K562 (cell line): ENCODE data around the gene ROR2. TPM values are rescaled to one million over a fixed set of nuclear protein-coding genes. Genes with fewer than 3 reads are reported as not detected.

ENCODE experiments used
- ATAC-seq: fragments of 200-7000 bp; cut with Tn5 transposase; 3 replicates; pipeline ENCODE4 v1.9.1; 2020; ENCODE audit warnings: moderate library complexity
- BruUV-seq: library from RNA; stranded (reverse); fragments of 400-500 nt; replicated peaks from 2 replicates; lab custom pipeline; 2021; lab: Mats Ljungman, UMichigan
- CTCF ChIA-PET: fragments of 300-600 bp; formaldehyde crosslinking; extraction: SDS; loops from one replicate; lab custom pipeline; 2021; ENCODE audit warnings: low intra/inter-chr PET ratio; lab: Yijun Ruan, JAX
- POLR2A ChIA-PET: fragments of 300-600, 350-650 bp; sonication (Branson Sonifier 250); formaldehyde crosslinking; extraction: SDS; loops from one replicate; lab custom pipeline; 2021; ENCODE audit warnings: antibody characterized with exemption, inconsistent platforms; lab: Yijun Ruan, JAX
- DNase-seq, 4 experiments: peaks; one replicate each; pipeline versions ENCODE4 v3.0.0 to v3.0.0-alpha.2; 2011 to 2018; ENCODE audit warnings: low spot score in 3 of 4, mixed read lengths in 3 of 4; ENCODE audit errors: extremely low read depth in 1 of 4
- FAIRE-seq: peaks from 2 replicates; lab custom pipeline; 2011; peaks lifted over from hg19 to GRCh38; lab: Jason Lieb, UNC
- H2AFZ ChIP-seq: 2 replicates; pipeline ENCODE4 v1.6.0; 2011; ENCODE audit warnings: low read depth, low read length, control low read depth, inconsistent platforms
- H3K27ac ChIP-seq: fragments of 200-600 bp; 3 replicates; pipeline ENCODE4 v1.8.0; 2011; ENCODE audit warnings: low read depth, mild to moderate bottlenecking, control low read depth, inconsistent platforms, low read length, moderate library complexity, mixed read lengths; ENCODE audit errors: extremely low read depth
- H3K27me3 ChIP-seq, 2 experiments: fragments of 300-600 bp in 1 of 2; 2 replicates in 1 of 2; 3 replicates in 1 of 2; pipeline versions ENCODE4 v1.6.0 to v1.8.0; 2011; ENCODE audit warnings: inconsistent platforms in 2 of 2, low read length in 2 of 2, mild to moderate bottlenecking in 1 of 2, mixed read lengths in 1 of 2, moderate library complexity in 1 of 2; ENCODE audit not compliant: control insufficient read depth in 2 of 2, insufficient read depth in 2 of 2
- H3K36me3 ChIP-seq: fragments of 300-600 bp; 3 replicates; pipeline ENCODE4 v1.8.0; 2011; ENCODE audit warnings: mild to moderate bottlenecking, low read length, inconsistent platforms; ENCODE audit not compliant: control insufficient read depth, insufficient read depth
- H3K4me1 ChIP-seq, 2 experiments: fragments of 200-600 bp in 1 of 2; replicated peaks in 1 of 2; 2 replicates in 1 of 2; 3 replicates in 1 of 2; pipeline versions ENCODE4 v1.5.1 to v1.8.0; 2011; ENCODE audit warnings: inconsistent platforms in 2 of 2, low read length in 2 of 2, mild to moderate bottlenecking in 1 of 2, mixed read lengths in 1 of 2, moderate library complexity in 1 of 2; ENCODE audit not compliant: control insufficient read depth in 2 of 2, insufficient read depth in 2 of 2
- H3K4me2 ChIP-seq: 2 replicates; pipeline ENCODE4 v1.6.1; 2011; ENCODE audit warnings: low read length, control low read depth, inconsistent platforms, mixed read lengths; ENCODE audit not compliant: insufficient read depth
- H3K4me3 ChIP-seq: fragments of 200-600 bp; sonication (generic), shearing (Covaris generic); 2 replicates; pipeline ENCODE4 v1.5.1; 2016; ENCODE audit warnings: control low read depth, inconsistent platforms
- H3K79me2 ChIP-seq: fragments of 200-600 bp; 3 replicates; pipeline ENCODE4 v1.8.0; 2011; ENCODE audit warnings: low read length, inconsistent platforms; ENCODE audit not compliant: control insufficient read depth, insufficient read depth
- H3K9ac ChIP-seq, 2 experiments: 2 replicates each; pipeline versions ENCODE4 v1.6.0 to v1.6.1; 2011; ENCODE audit warnings: low read depth in 2 of 2, low read length in 2 of 2, control low read depth in 1 of 2, inconsistent platforms in 1 of 2, mild to moderate bottlenecking in 1 of 2, mixed read lengths in 1 of 2; ENCODE audit not compliant: insufficient read depth in 1 of 2
- H3K9me1 ChIP-seq: one replicate; pipeline ENCODE4 v1.6.0; 2011; ENCODE audit warnings: inconsistent platforms, mild to moderate bottlenecking, low read length, moderate library complexity; ENCODE audit not compliant: control insufficient read depth, insufficient read depth
- H3K9me3 ChIP-seq: replicated peaks from 2 replicates; pipeline ENCODE4 v1.5.1; 2011; ENCODE audit warnings: low read depth, low read length, inconsistent platforms; ENCODE audit not compliant: control insufficient read depth, insufficient read depth
- H4K20me1 ChIP-seq: replicated peaks from 2 replicates; pipeline ENCODE4 v1.6.1; 2011; ENCODE audit warnings: low read length, inconsistent platforms, mixed read lengths; ENCODE audit not compliant: control insufficient read depth, insufficient read depth
- ATF3 ChIP-seq, 2 experiments: fragments of 450-650 bp in 1 of 2; sonication (generic) in 1 of 2; formaldehyde crosslinking in 1 of 2; IDR thresholded peaks in 1 of 2; conservative IDR thresholded peaks in 1 of 2; 2 replicates each; pipeline versions ENCODE4 v1.6.1 to v1.8.1; 2016 to 2023; ENCODE audit warnings: mild to moderate bottlenecking in 2 of 2, moderate library complexity in 2 of 2, inconsistent platforms in 1 of 2, missing genetic modification reagents in 1 of 2
- CEBPG ChIP-seq, 3 experiments: fragments of 200-800 bp in 1 of 3; sonication (Bioruptor generic) in 1 of 3; sonication (generic) in 1 of 3; formaldehyde crosslinking in 1 of 3; IDR thresholded peaks in 2 of 3; conservative IDR thresholded peaks in 1 of 3; 2 replicates each; pipeline versions ENCODE4 v1.6.1 to v1.8.0; 2016 to 2022; ENCODE audit warnings: missing compliant biosample characterization in 2 of 3, missing genetic modification characterization in 2 of 3, mild to moderate bottlenecking in 1 of 3, missing genetic modification reagents in 1 of 3
- GATAD2A ChIP-seq: fragments of 450-650 bp; IDR thresholded peaks from 2 replicates; pipeline ENCODE4 v1.6.1; 2017
- KLF13 ChIP-seq: fragments of 450-650 bp; IDR thresholded peaks from 2 replicates; pipeline ENCODE4 v1.6.1; 2016; ENCODE audit warnings: missing genetic modification characterization, low read depth, mild to moderate bottlenecking, missing compliant biosample characterization, moderate library complexity, borderline replicate concordance
- MEIS2 ChIP-seq: fragments of 450-650 bp; IDR thresholded peaks from 2 replicates; pipeline ENCODE4 v1.6.1; 2014; ENCODE audit warnings: mild to moderate bottlenecking; ENCODE audit not compliant: partially characterized antibody
- NFIC ChIP-seq: fragments of 450-650 bp; IDR thresholded peaks from 2 replicates; pipeline ENCODE4 v1.6.1; 2017; ENCODE audit warnings: mild to moderate bottlenecking, inconsistent platforms
- NR3C1 ChIP-seq: sonication (generic); formaldehyde crosslinking; IDR thresholded peaks from 2 replicates; pipeline ENCODE4 v1.8.1; 2022; ENCODE audit warnings: missing genetic modification reagents
- POLR2AphosphoS5 ChIP-seq: IDR thresholded peaks from 2 replicates; pipeline ENCODE4 v1.6.1; 2011; ENCODE audit warnings: mild to moderate bottlenecking, low read depth, low read length, moderate library complexity; ENCODE audit not compliant: control insufficient read depth, insufficient read depth
- POLR2G ChIP-seq: fragments of 200-400 bp; formaldehyde crosslinking; IDR thresholded peaks from 2 replicates; pipeline ENCODE4 v1.6.1; 2017; ENCODE audit warnings: low read depth, mild to moderate bottlenecking, antibody characterized with exemption, low read length, moderate library complexity
- SFPQ ChIP-seq: fragments of 200-400 bp; formaldehyde crosslinking; IDR thresholded peaks from 2 replicates; pipeline ENCODE4 v1.6.1; 2017; ENCODE audit warnings: mild to moderate bottlenecking, low read depth, low read length, moderate library complexity
- ZBTB17 ChIP-seq: fragments of 450-650 bp; formaldehyde crosslinking; IDR thresholded peaks from 2 replicates; pipeline ENCODE4 v1.4.0; 2020; ENCODE audit warnings: mild to moderate bottlenecking
- ZFPM2 ChIP-seq: fragments of 250-450 bp; sonication (Bioruptor Pico); IDR thresholded peaks from 2 replicates; pipeline ENCODE4 v1.5.1; 2022; ENCODE audit warnings: mild to moderate bottlenecking
- ZNF76 ChIP-seq: fragments of 250-450 bp; sonication (Bioruptor Pico); IDR thresholded peaks from 2 replicates; pipeline ENCODE4 v1.4.0; 2020; ENCODE audit warnings: mild to moderate bottlenecking, moderate library complexity, borderline replicate concordance
- ZNF77 ChIP-seq: fragments of 250-450 bp; sonication (Bioruptor Pico); IDR thresholded peaks from 2 replicates; pipeline ENCODE4 v1.5.0; 2020
- WGBS: fragments of 100-300 bp; shearing (Covaris generic); methylation state at CpG from one replicate; pipeline ENCODE4 v1.1.6; 2016; ENCODE audit warnings: low coverage, mixed read lengths; ENCODE audit not compliant: insufficient coverage; ENCODE audit errors: missing lambda C conversion rate; 5-methylcytosine and 5-hydroxymethylcytosine counted together
- in situ Hi-C: fragments of 300-500 bp; cut with MboI; formaldehyde crosslinking; loops from 4 replicates; pipeline ENCODE4 v1.15.0; 2018; ENCODE audit warnings: inconsistent platforms, mixed read lengths
- intact Hi-C: fragments of 100-400 bp; cut with micrococcal nuclease; formaldehyde crosslinking; loops from 2 replicates; pipeline ENCODE4 v1.14.2; 2022
- polyA plus RNA-seq, 8 experiments: library from polyadenylated mRNA; depleted of rRNA in 4 of 8; stranded (reverse) in 5 of 8; unstranded in 3 of 8; fragments of >200 nt; fragmentation: Nextera tagmentation in 2 of 8; fragmentation: Illumina TruSeq in 1 of 8; extraction: Ambion mirVana in 2 of 8; extraction: Trizol in 1 of 8; gene quantifications; 2 replicates each; pipeline versions ENCODE4 v1.2.1 to v1.2.3, GENCODE V29; 2011 to 2014; ENCODE audit warnings: inconsistent platforms in 1 of 8, missing spikeins in 1 of 8
- total RNA-seq, 7 experiments: library from RNA; depleted of rRNA in 6 of 7; stranded (reverse); fragments of >200 nt in 6 of 7; fragmentation: Illumina TruSeq in 2 of 7; extraction: Trizol in 2 of 7; gene quantifications; 2 replicates each; pipeline versions ENCODE4 v1.2.1 to v1.2.3, GENCODE V29; 2011 to 2021; ENCODE audit warnings: low replicate concordance in 1 of 7
- TF ChIP-seq, protein P1 (sequence below): fragments of 450-650 bp; IDR thresholded peaks from 2 replicates; pipeline ENCODE4 v1.6.1; 2016
- TF ChIP-seq, protein P2 (sequence below): fragments of 450-650 bp; formaldehyde crosslinking; IDR thresholded peaks from 2 replicates; pipeline ENCODE4 v1.4.0; 2020; ENCODE audit warnings: mild to moderate bottlenecking

The ROR2 gene
- total and polyA plus RNA-seq, 9 of the 15 experiments (the other 6 are each of a cell fraction or from before 2014, with no cell fraction given) = 5.6 to 33.8 (median 15.3) TPM

DNA sequence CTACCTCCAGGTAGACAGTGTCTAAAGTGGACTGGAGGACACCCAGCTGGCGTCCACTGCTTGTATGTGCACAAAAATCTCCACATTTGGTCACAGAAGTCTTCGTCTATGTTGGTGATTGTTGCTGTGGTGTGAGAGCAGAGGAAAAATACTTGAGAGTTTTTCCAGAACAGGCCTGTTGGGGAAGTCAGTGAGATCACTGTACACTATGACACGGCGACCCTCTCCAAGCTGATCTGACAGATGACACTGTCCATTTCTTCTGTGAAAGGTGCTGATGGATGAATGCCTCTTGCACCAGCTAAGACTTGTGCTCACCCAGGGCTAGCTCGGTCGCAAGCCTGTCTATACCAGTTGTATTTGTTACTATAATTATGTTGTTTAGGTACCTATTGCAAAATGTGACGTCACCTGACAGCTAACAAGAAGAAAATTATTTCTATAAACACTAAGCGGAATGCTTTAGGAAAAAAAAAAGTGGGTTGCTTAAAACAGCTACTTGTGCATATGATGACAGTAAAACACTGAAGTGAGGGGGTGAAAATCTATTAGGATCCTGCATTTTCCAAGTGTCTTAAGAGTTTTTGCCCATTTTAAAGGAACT lies 142.3 kb downstream of the ROR2 start:
- no peak overlapping the region for H3K4me3 ChIP-seq
- in situ Hi-C loops = no loop called here
- peaks cover 7% of the 10 kb centered on the region; the same call in 2 of the 3 replicates for H3K36me3 ChIP-seq
- no TSS peak for BruUV-seq
- H3K79me2 ChIP-seq = peaks cover 52% of the 10 kb centered on the region
- whole genome bisulfite sequencing = 79% methylated on average over 8 of the region's 8 CpGs
- intact Hi-C loops = no loop called here
- H2AFZ ChIP-seq = no peak overlapping the region
- no peak overlapping the region for H3K4me2 ChIP-seq
- ChIA-PET CTCF (no interaction called here), POLR2A (interaction anchor here (1.0 kb wide), 2 partner anchors 9 to 14 kb away, joined by 3 to 4 read pairs; no protein-coding TSS in a partner anchor)
- H3K27me3 ChIP-seq = no peaks in the 10 kb centered on the region
- no peak overlapping the region for H3K27ac ChIP-seq
- peaks cover 10% of the 10 kb centered on the region for H3K9me1 ChIP-seq
- ATAC-seq (peak; percentile 74), FAIRE-seq (peak; percentile 57), DNase-seq (peak in 1 of 4 experiments; percentile 20)
- H3K4me1 ChIP-seq = peaks cover 16 to 28% of the 10 kb centered on the region in 2 experiments; a peak in 4 of 5 replicates
- no peaks in the 10 kb centered on the region for H3K9me3 ChIP-seq
- peaks cover 5% of the 10 kb centered on the region; the same call in 1 of the 2 replicates for H4K20me1 ChIP-seq
- H3K9ac ChIP-seq = no peak overlapping the region
- TF ChIP-seq ZFPM2 (CRISPR knock-in tag) (no peak), CEBPG (CRISPR knock-in tag; IDR thresholded peaks at IDR 0.05) (no peak), CEBPG (tag; conservative IDR thresholded peaks at IDR 0.05 in 1 of 2, IDR thresholded peaks at IDR 0.05 in 1 of 2) (0 out of 4 replicates have a peak, but pooled peaks of 1 of the 2 experiments have one; percentile 13), ZNF76 (CRISPR knock-in tag) (no peak), SFPQ (no peak), POLR2G (no peak), MEIS2 (peak; percentile 93), POLR2AphosphoS5 (no peak), NFIC (no peak), ZBTB17 (CRISPR knock-in tag) (no peak), NR3C1 (CRISPR knock-in tag) (no peak), ATF3 (IDR thresholded peaks at IDR 0.05) (0 out of 2 replicates have a peak, but pooled peaks have one; percentile 7), ATF3 (CRISPR knock-in tag; conservative IDR thresholded peaks at IDR 0.05) (no peak), KLF13 (no peak), GATAD2A (no peak), ZNF77 (CRISPR knock-in tag) (no peak)
- TF ChIP-seq, protein P1, sequence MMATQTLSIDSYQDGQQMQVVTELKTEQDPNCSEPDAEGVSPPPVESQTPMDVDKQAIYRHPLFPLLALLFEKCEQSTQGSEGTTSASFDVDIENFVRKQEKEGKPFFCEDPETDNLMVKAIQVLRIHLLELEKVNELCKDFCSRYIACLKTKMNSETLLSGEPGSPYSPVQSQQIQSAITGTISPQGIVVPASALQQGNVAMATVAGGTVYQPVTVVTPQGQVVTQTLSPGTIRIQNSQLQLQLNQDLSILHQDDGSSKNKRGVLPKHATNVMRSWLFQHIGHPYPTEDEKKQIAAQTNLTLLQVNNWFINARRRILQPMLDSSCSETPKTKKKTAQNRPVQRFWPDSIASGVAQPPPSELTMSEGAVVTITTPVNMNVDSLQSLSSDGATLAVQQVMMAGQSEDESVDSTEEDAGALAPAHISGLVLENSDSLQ = peak; percentile 70
- TF ChIP-seq, protein P2, sequence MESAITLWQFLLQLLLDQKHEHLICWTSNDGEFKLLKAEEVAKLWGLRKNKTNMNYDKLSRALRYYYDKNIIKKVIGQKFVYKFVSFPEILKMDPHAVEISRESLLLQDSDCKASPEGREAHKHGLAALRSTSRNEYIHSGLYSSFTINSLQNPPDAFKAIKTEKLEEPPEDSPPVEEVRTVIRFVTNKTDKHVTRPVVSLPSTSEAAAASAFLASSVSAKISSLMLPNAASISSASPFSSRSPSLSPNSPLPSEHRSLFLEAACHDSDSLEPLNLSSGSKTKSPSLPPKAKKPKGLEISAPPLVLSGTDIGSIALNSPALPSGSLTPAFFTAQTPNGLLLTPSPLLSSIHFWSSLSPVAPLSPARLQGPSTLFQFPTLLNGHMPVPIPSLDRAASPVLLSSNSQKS (CRISPR knock-in tag) = no peak
